Transverse colon (tissue), 4 donors: ENCODE data around the gene PACS1. TPM values are rescaled to one million over a fixed set of nuclear protein-coding genes. Genes with fewer than 3 reads are reported as not detected.

Source experiments
- DNase-seq: peaks from one replicate; pipeline ENCODE4 v3.0.0-alpha.2; 2019
- H3K27ac ChIP-seq, 4 donors: fragments of 200-600 bp; sonication (generic); 2 replicates each; pipeline ENCODE4 v1.5.1; 2016 to 2018; ENCODE audit warnings: inconsistent platforms in 4 of 4
- H3K27me3 ChIP-seq: fragments of 200-600 bp; sonication (generic); 2 replicates; pipeline ENCODE4 v1.5.1; 2017; ENCODE audit warnings: inconsistent platforms
- H3K36me3 ChIP-seq, 4 donors: fragments of 200-600 bp; sonication (generic); 2 replicates each; pipeline ENCODE4 v1.5.1; 2017 to 2019; ENCODE audit warnings: inconsistent platforms in 4 of 4
- H3K4me1 ChIP-seq, 4 donors: fragments of 200-600 bp; sonication (generic); 2 replicates each; pipeline ENCODE4 v1.5.1; 2017 to 2020; ENCODE audit warnings: inconsistent platforms in 4 of 4
- H3K4me3 ChIP-seq, 4 donors: fragments of 200-600 bp; sonication (generic); 1 replicate in 1 of 4; 2 replicates in 3 of 4; pipeline versions ENCODE4 v1.5.1 to v1.6.1; 2017 to 2019; ENCODE audit warnings: inconsistent platforms in 4 of 4
- H3K9me3 ChIP-seq, 2 donors: fragments of 200-600 bp; sonication (generic); 2 replicates each; pipeline ENCODE4 v1.5.1; 2017 to 2019; ENCODE audit warnings: inconsistent platforms in 2 of 2
- CTCF ChIP-seq, 5 experiments: fragments of 200-600 bp in 3 of 5; fragments of 450-650 bp in 2 of 5; sonication (generic) in 3 of 5; IDR thresholded peaks; 1 replicate in 2 of 5; 2 replicates in 3 of 5; pipeline ENCODE4 v1.5.1; 2016 to 2017; ENCODE audit warnings: antibody characterized with exemption in 5 of 5, inconsistent platforms in 3 of 5, mild to moderate bottlenecking in 2 of 5, moderate library complexity in 1 of 5
- EP300 ChIP-seq: sonication (generic); formaldehyde crosslinking; IDR thresholded peaks from one replicate; pipeline ENCODE4 v1.6.1; 2017; ENCODE audit warnings: antibody characterized with exemption, low read depth
- POLR2A ChIP-seq: fragments of 450-650 bp; IDR thresholded peaks from one replicate; pipeline ENCODE4 v1.6.1; 2016; ENCODE audit warnings: antibody characterized with exemption, mild to moderate bottlenecking, moderate library complexity
- POLR2AphosphoS5 ChIP-seq, 3 donors: sonication (generic); formaldehyde crosslinking; IDR thresholded peaks; one replicate each; pipeline ENCODE4 v1.6.1; 2016; ENCODE audit warnings: antibody characterized with exemption in 3 of 3
- WGBS, 2 donors: methylation state at CpG; one replicate each; pipeline ENCODE4 v1.1.5; 2018; ENCODE audit warnings: low coverage in 1 of 2; 5-methylcytosine and 5-hydroxymethylcytosine counted together
- in situ Hi-C, 4 donors: fragments of 200-750 bp; cut with MboI; loops; one replicate each; pipeline versions ENCODE4 v1.15.0 to v1.15.1; 2017; ENCODE audit warnings: low sequenced_read_pairs in 3 of 4, low pct_ligation_motif_present in 1 of 4, low pct_unique_long_range_greater_than_20kb in 1 of 4
- intact Hi-C: fragments of 100-400 bp; cut with DNase I; formaldehyde crosslinking; loops from one replicate; pipeline ENCODE4 v1.15.1; 2023; ENCODE audit warnings: low total_unique reads
- total RNA-seq, 4 donors: library from RNA; depleted of rRNA; stranded (reverse); fragments of >200 nt; gene quantifications; one replicate each; pipeline ENCODE4 v1.1.0, GENCODE V29; 2016

PACS1 gene
- total RNA-seq, 4 donors from 2014 or later, result 9.8 to 52.0 (median 27.2) TPM

GRCh38 chr11:66271816-66272215 lies 201.7 kb downstream of the PACS1 start:
- no peak overlapping the region for H3K4me3 ChIP-seq
- in situ Hi-C loops (no loop called here), intact Hi-C loops (no loop called here)
- H3K27me3 ChIP-seq, result no peaks in the 10 kb centered on the region
- H3K4me1 ChIP-seq, result peaks cover 17 to 25% (median 17%) of the 10 kb centered on the region in 4 donors
- no peaks in the 10 kb centered on the region for H3K9me3 ChIP-seq
- peaks cover 0 to 40% (median 21%) of the 10 kb centered on the region in 4 donors for H3K36me3 ChIP-seq
- no peak for TF ChIP-seq EP300
- TF ChIP-seq CTCF (IDR thresholded peaks at IDR 0.05), result no peak
- TF ChIP-seq POLR2AphosphoS5 (IDR thresholded peaks at IDR 0.05), result no peak
- TF ChIP-seq POLR2A, result no peak
- 92% methylated on average over 7 of the region's 7 CpGs; no CpG with 5 or more reads in 1 of the 2 donors for WGBS, 2 donors
- DNase-seq, result no peak
- no peak overlapping the region for H3K27ac ChIP-seq

DNA sequence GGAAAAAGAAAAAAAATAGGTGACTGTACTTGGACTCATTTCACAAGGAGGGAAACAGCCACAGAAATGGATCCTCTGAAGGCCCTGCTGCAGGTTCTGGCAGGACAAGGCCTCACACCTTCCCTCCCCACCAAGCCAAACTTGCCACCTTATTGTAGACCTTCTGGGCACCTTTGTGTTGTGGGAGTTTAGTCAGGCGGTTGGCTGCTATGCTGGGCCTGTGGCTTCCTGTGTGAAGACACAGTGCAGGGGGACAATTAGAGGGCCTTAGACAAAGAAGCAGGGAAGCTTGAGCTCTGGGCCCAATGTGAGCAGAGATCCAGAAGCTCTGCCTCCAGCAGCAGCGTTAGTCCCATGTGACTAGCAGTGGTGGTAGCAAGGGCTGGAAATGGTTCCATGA lies 202.5 kb downstream of the PACS1 start:
- WGBS, 2 donors, result 92% methylated on average over 2 of the region's 2 CpGs; no CpG with 5 or more reads in 1 of the 2 donors
- peaks cover 13 to 25% (median 15%) of the 10 kb centered on the region in 4 donors for H3K4me1 ChIP-seq
- H3K27me3 ChIP-seq, result no peaks in the 10 kb centered on the region
- TF ChIP-seq EP300 (no peak), POLR2A (no peak), CTCF (IDR thresholded peaks at IDR 0.05) (no peak), POLR2AphosphoS5 (IDR thresholded peaks at IDR 0.05) (no peak)
- intact Hi-C loops (no loop called here), in situ Hi-C loops (no loop called here)
- no peak for DNase-seq
- H3K4me3 ChIP-seq, result no peak overlapping the region
- peaks cover 0 to 40% (median 21%) of the 10 kb centered on the region in 4 donors for H3K36me3 ChIP-seq
- no peaks in the 10 kb centered on the region for H3K9me3 ChIP-seq
- H3K27ac ChIP-seq, result no peak overlapping the region

GRCh38 chr11:66274219-66274618 lies 204.1 kb downstream of the PACS1 start:
- Histone ChIP-seq H3K36me3 (peaks cover 0 to 40% (median 21%) of the 10 kb centered on the region in 4 donors), H3K27ac (no peak overlapping the region), H3K27me3 (no peaks in the 10 kb centered on the region), H3K4me1 (peaks cover 13 to 28% (median 21%) of the 10 kb centered on the region in 4 donors), H3K9me3 (no peaks in the 10 kb centered on the region), H3K4me3 (no peak overlapping the region)
- intact Hi-C loops, result no loop called here
- in situ Hi-C loops, result no loop called here
- no peak for TF ChIP-seq POLR2AphosphoS5 (IDR thresholded peaks at IDR 0.05)
- TF ChIP-seq POLR2A, result no peak
- no peak for TF ChIP-seq CTCF (IDR thresholded peaks at IDR 0.05)
- no peak for TF ChIP-seq EP300
- DNase-seq, result no peak
- WGBS, 2 donors, result 58% methylated on average over 1 of the region's 1 CpG; no CpG with 5 or more reads in 1 of the 2 donors

DNA sequence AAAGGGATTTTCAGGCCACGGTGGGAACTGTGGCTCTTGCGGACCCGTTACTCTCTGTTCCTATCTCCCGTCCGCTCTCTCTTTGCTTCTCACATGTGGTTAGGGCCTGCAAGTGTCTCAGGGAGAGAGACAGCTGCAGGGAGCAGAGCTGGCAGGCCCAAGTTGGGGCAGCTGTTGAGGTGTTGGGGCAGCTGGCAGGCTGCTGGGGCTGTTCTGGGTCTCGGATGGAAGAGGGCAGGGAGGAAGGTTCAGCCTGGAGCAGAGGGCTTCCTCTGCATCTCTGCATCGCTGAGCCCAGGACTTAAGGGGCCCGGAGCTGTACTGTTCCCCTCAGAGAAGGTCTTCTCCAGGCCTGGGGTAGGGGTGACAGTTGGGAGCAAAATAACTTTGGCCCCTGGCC lies 205.3 kb downstream of the PACS1 start:
- no peaks in the 10 kb centered on the region for H3K9me3 ChIP-seq
- no peak overlapping the region for H3K4me3 ChIP-seq
- H3K27me3 ChIP-seq, result no peaks in the 10 kb centered on the region
- no peak overlapping the region for H3K27ac ChIP-seq
- peaks cover 6 to 16% (median 14%) of the 10 kb centered on the region in 4 donors for H3K4me1 ChIP-seq
- 93% methylated on average over 8 of the region's 8 CpGs; no CpG with 5 or more reads in 1 of the 2 donors for WGBS, 2 donors
- H3K36me3 ChIP-seq, result peaks cover 0 to 40% (median 21%) of the 10 kb centered on the region in 4 donors
- TF ChIP-seq POLR2AphosphoS5 (IDR thresholded peaks at IDR 0.05) (no peak), CTCF (IDR thresholded peaks at IDR 0.05) (no peak), POLR2A (no peak), EP300 (no peak)
- no peak for DNase-seq
- in situ Hi-C loops, result no loop called here
- intact Hi-C loops, result no loop called here
